HepG2 (cell line): ENCODE data around the gene SLC38A4. TPM values are rescaled to one million over a fixed set of nuclear protein-coding genes. Genes with fewer than 3 reads are reported as not detected.

ENCODE experiments used
- ATAC-seq: fragments of 200-7000 bp; cut with Tn5 transposase; 3 replicates; pipeline ENCODE4 v1.9.1; 2020; ENCODE audit warnings: mild to moderate bottlenecking, moderate library complexity
- BruUV-seq: library from RNA; stranded (reverse); fragments of 400-500 nt; replicated peaks from 2 replicates; lab custom pipeline; 2021; lab: Mats Ljungman, UMichigan
- CTCF ChIA-PET: fragments of 300-600 bp; formaldehyde crosslinking; extraction: SDS; loops from one replicate; lab custom pipeline; 2021; ENCODE audit warnings: low total read pairs, inconsistent platforms, low intra/inter-chr PET ratio; lab: Yijun Ruan, JAX
- POLR2A ChIA-PET: fragments of 350-600 bp; sonication (Branson Sonifier 250); formaldehyde crosslinking; loops from one replicate; lab custom pipeline; 2020; ENCODE audit warnings: antibody characterized with exemption, inconsistent platforms; lab: Yijun Ruan, JAX
- DNase-seq: peaks from one replicate; pipeline ENCODE4 v3.0.0-alpha.2; 2015; ENCODE audit warnings: low spot score
- FAIRE-seq: peaks from 3 replicates; lab custom pipeline; 2011; peaks lifted over from hg19 to GRCh38; lab: Jason Lieb, UNC
- H2AFZ ChIP-seq: one replicate; pipeline ENCODE4 v1.6.1; 2011; ENCODE audit warnings: low read length, inconsistent platforms
- H3K27ac ChIP-seq: fragments of 300-600 bp; 3 replicates; pipeline ENCODE4 v1.8.0; 2011; ENCODE audit warnings: mixed run types, mild to moderate bottlenecking, mixed read lengths, low read length, inconsistent platforms; ENCODE audit not compliant: insufficient read depth; ENCODE audit errors: extremely low read length
- H3K27me3 ChIP-seq, 2 experiments: fragments of 200-600 bp in 1 of 2; 2 replicates in 1 of 2; 3 replicates in 1 of 2; pipeline versions ENCODE4 v1.6.0 to v1.8.0; 2011; ENCODE audit warnings: low read length in 2 of 2, mild to moderate bottlenecking in 2 of 2, moderate library complexity in 2 of 2, inconsistent platforms in 1 of 2; ENCODE audit not compliant: insufficient read depth in 2 of 2, control insufficient read depth in 1 of 2
- H3K36me3 ChIP-seq, 2 experiments: fragments of 200-600 bp in 1 of 2; replicated peaks in 1 of 2; 2 replicates in 1 of 2; 3 replicates in 1 of 2; pipeline versions ENCODE4 v1.5.1 to v1.8.0; 2011; ENCODE audit warnings: low read length in 2 of 2, inconsistent platforms in 1 of 2; ENCODE audit not compliant: insufficient read depth in 2 of 2, control insufficient read depth in 1 of 2
- H3K4me1 ChIP-seq: 2 replicates; pipeline ENCODE4 v1.5.1; 2012; ENCODE audit warnings: low read length, inconsistent platforms; ENCODE audit not compliant: insufficient read depth
- H3K4me2 ChIP-seq: 2 replicates; pipeline ENCODE4 v1.6.0; 2011; ENCODE audit warnings: low read depth, low read length, inconsistent platforms
- H3K4me3 ChIP-seq, 3 experiments: fragments of 200-600 bp in 1 of 3; sonication (generic), shearing (Covaris generic) in 1 of 3; replicated peaks in 1 of 3; 2 replicates each; pipeline ENCODE4 v1.5.1; 2011 to 2016; ENCODE audit warnings: low read length in 3 of 3, inconsistent platforms in 2 of 3, low read depth in 2 of 3, mild to moderate bottlenecking in 2 of 3, control low read depth in 1 of 3, mixed read lengths in 1 of 3; ENCODE audit not compliant: insufficient read depth in 1 of 3
- H3K79me2 ChIP-seq: one replicate; pipeline ENCODE4 v1.6.1; 2011; ENCODE audit warnings: low read length, inconsistent platforms; ENCODE audit not compliant: insufficient read depth
- H3K9ac ChIP-seq: 2 replicates; pipeline ENCODE4 v1.6.0; 2011; ENCODE audit warnings: mild to moderate bottlenecking, low read depth, low read length, inconsistent platforms; ENCODE audit not compliant: insufficient read depth
- H3K9me3 ChIP-seq: 2 replicates; pipeline ENCODE4 v1.5.1; 2012; ENCODE audit warnings: mild to moderate bottlenecking, low read length
- H4K20me1 ChIP-seq: 2 replicates; pipeline ENCODE4 v1.6.0; 2011; ENCODE audit warnings: inconsistent platforms, mild to moderate bottlenecking, low read length, moderate library complexity; ENCODE audit not compliant: insufficient read depth
- DNMT3B ChIP-seq: conservative IDR thresholded peaks from 2 replicates; pipeline ENCODE4 v1.6.1; 2016; ENCODE audit warnings: missing biosample characterization, control low read depth
- EZH2 ChIP-seq: conservative IDR thresholded peaks from 2 replicates; pipeline ENCODE4 v1.6.1; 2012; ENCODE audit warnings: mild to moderate bottlenecking, low read depth, low read length, moderate library complexity
- HNRNPK ChIP-seq: fragments of 200-400 bp; formaldehyde crosslinking; IDR thresholded peaks from 2 replicates; pipeline ENCODE4 v1.6.1; 2018; ENCODE audit warnings: low read length, low read depth, moderate library complexity, mild to moderate bottlenecking; ENCODE audit not compliant: poor library complexity, severe bottlenecking
- MAF1 ChIP-seq: sonication (generic); formaldehyde crosslinking; IDR thresholded peaks from 2 replicates; pipeline ENCODE4 v1.5.0; 2020; ENCODE audit warnings: missing genetic modification reagents, borderline replicate concordance
- STAT5B ChIP-seq: sonication (generic); formaldehyde crosslinking; IDR thresholded peaks from 2 replicates; pipeline ENCODE4 v1.4.0; 2020; ENCODE audit warnings: missing genetic modification reagents
- ZNF331 ChIP-seq: sonication (generic); formaldehyde crosslinking; IDR thresholded peaks from 2 replicates; pipeline ENCODE4 v1.4.0; 2020; ENCODE audit warnings: missing genetic modification reagents
- ZNF776 ChIP-seq: sonication (generic); formaldehyde crosslinking; IDR thresholded peaks from 2 replicates; pipeline ENCODE4 v1.4.0; 2020; ENCODE audit warnings: mild to moderate bottlenecking, missing genetic modification reagents
- ZNF788 ChIP-seq: sonication (generic); formaldehyde crosslinking; IDR thresholded peaks from 2 replicates; pipeline ENCODE4 v1.5.0; 2020; ENCODE audit warnings: mild to moderate bottlenecking, missing genetic modification reagents, borderline replicate concordance
- WGBS: methylation state at CpG from one replicate; pipeline ENCODE4 v1.1.6; 2017; ENCODE audit warnings: low lambda C conversion rate; 5-methylcytosine and 5-hydroxymethylcytosine counted together
- in situ Hi-C: cut with HindIII; loops from 2 replicates; pipeline ENCODE4 v1.10.0; 2017; ENCODE audit warnings: low pct_unique_long_range_greater_than_20kb; ENCODE audit not compliant: extremely low pct_ligation_motif_present
- intact Hi-C: fragments of 100-400 bp; cut with micrococcal nuclease; formaldehyde crosslinking; loops from one replicate; pipeline ENCODE4 v1.10.0; 2022; ENCODE audit not compliant: unreplicated experiment
- polyA plus RNA-seq, 8 experiments: library from polyadenylated mRNA; depleted of rRNA in 3 of 8; stranded (reverse) in 7 of 8; unstranded in 1 of 8; fragments of >200 nt; fragmentation: Illumina TruSeq in 4 of 8; extraction: Trizol in 4 of 8; gene quantifications; 2 replicates each; pipeline versions ENCODE4 v1.2.1 to v1.2.3, GENCODE V29; 2011 to 2016; ENCODE audit warnings: low read depth in 4 of 8, missing spikeins in 1 of 8, mixed read lengths in 1 of 8; ENCODE audit not compliant: insufficient read depth in 1 of 8
- total RNA-seq, 5 experiments: library from RNA; depleted of rRNA; stranded (reverse); fragments of >200 nt; fragmentation: Illumina TruSeq; extraction: Trizol; gene quantifications; 2 replicates each; pipeline ENCODE4 v1.2.3, GENCODE V29; 2016; ENCODE audit warnings: low read depth in 1 of 5
- TF ChIP-seq, protein P1 (sequence below): sonication (generic); formaldehyde crosslinking; IDR thresholded peaks from 2 replicates; pipeline ENCODE4 v1.9.0; 2021; ENCODE audit warnings: missing genetic modification reagents, borderline replicate concordance
- TF ChIP-seq, protein P2 (sequence below), 2 experiments: sonication (generic) in 1 of 2; formaldehyde crosslinking in 1 of 2; IDR thresholded peaks; 2 replicates each; pipeline versions ENCODE4 v1.4.0 to v1.6.1; 2018 to 2020; ENCODE audit warnings: missing genetic modification reagents in 2 of 2, borderline replicate concordance in 1 of 2, low read depth in 1 of 2, mild to moderate bottlenecking in 1 of 2, missing biosample characterization in 1 of 2
- TF ChIP-seq, protein P3 (sequence below): sonication (generic); formaldehyde crosslinking; conservative IDR thresholded peaks from 2 replicates; pipeline ENCODE4 v1.4.0; 2020; ENCODE audit warnings: missing genetic modification reagents

The SLC38A4 gene
- total and polyA plus RNA-seq, 2 of the 13 experiments (the other 11 are each of a cell fraction or from before 2014, with no cell fraction given): 3.5 to 5.2 TPM

DNA sequence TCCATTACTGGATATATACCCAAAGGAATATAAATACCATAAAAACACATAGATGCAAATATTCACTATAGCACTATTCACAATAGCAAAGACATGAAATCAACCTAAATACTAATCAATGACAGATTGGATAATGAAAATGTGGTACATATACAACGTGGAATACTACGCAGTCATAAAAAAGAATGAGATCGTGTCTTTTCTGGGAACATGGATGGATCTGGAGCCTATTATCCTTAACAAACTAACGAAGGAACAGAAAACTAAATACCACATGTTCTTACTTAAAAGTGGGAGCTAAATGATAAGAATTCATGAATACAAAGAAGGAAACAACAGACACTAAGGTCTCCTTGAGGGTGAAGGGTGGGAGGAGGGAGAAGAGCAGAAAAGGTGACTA is 76.5 kb downstream of the SLC38A4 start (continued):
- TF ChIP-seq, protein P1, sequence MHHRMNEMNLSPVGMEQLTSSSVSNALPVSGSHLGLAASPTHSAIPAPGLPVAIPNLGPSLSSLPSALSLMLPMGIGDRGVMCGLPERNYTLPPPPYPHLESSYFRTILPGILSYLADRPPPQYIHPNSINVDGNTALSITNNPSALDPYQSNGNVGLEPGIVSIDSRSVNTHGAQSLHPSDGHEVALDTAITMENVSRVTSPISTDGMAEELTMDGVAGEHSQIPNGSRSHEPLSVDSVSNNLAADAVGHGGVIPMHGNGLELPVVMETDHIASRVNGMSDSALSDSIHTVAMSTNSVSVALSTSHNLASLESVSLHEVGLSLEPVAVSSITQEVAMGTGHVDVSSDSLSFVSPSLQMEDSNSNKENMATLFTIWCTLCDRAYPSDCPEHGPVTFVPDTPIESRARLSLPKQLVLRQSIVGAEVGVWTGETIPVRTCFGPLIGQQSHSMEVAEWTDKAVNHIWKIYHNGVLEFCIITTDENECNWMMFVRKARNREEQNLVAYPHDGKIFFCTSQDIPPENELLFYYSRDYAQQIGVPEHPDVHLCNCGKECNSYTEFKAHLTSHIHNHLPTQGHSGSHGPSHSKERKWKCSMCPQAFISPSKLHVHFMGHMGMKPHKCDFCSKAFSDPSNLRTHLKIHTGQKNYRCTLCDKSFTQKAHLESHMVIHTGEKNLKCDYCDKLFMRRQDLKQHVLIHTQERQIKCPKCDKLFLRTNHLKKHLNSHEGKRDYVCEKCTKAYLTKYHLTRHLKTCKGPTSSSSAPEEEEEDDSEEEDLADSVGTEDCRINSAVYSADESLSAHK (CRISPR knock-in tag): no peak
- no peak for TF ChIP-seq ZNF788 (CRISPR knock-in tag)
- TF ChIP-seq HNRNPK: no peak
- TF ChIP-seq, protein P2, sequence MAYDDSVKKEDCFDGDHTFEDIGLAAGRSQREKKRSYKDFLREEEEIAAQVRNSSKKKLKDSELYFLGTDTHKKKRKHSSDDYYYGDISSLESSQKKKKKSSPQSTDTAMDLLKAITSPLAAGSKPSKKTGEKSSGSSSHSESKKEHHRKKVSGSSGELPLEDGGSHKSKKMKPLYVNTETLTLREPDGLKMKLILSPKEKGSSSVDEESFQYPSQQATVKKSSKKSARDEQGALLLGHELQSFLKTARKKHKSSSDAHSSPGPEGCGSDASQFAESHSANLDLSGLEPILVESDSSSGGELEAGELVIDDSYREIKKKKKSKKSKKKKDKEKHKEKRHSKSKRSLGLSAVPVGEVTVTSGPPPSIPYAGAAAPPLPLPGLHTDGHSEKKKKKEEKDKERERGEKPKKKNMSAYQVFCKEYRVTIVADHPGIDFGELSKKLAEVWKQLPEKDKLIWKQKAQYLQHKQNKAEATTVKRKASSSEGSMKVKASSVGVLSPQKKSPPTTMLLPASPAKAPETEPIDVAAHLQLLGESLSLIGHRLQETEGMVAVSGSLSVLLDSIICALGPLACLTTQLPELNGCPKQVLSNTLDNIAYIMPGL (CRISPR knock-in tag; IDR thresholded peaks at IDR 0.05; ENCODE audit: borderline replicate concordance in 1 of 2, low read depth in 1 of 2): no peak
- TF ChIP-seq, all 625 proteins: peak for 0

DNA sequence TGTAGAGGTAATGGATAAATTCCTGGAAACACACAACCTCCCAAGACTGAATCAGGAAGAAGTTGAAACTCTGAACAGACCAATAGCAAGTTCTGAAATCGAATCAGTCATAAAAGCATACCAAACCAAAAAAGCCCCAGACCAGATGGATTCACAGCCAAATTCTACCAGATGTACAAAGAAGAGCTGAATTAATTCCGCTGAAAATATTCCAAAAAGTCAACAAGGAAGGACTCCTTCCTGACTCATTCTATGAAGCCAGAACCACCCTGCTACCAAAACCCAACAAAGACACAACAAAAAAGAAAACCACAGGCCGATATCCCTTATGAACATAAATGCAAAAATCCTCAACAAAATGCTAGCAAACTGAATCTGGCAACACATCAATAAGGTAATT is 81.5 kb downstream of the SLC38A4 start:
- 20% methylated on average over 3 of the region's 3 CpGs for WGBS
- no TSS peak for BruUV-seq

More for the DNA sequence above, 81.5 kb downstream of the SLC38A4 start:
- no peak overlapping the region for H3K27ac ChIP-seq
- H3K9ac ChIP-seq: no peak overlapping the region
- no peak overlapping the region for H2AFZ ChIP-seq
- H3K27me3 ChIP-seq: no peaks in the 10 kb centered on the region
- H3K36me3 ChIP-seq: no peaks in the 10 kb centered on the region
- H3K9me3 ChIP-seq: no peaks in the 10 kb centered on the region
- no peaks in the 10 kb centered on the region for H3K79me2 ChIP-seq
- no peak overlapping the region for H3K4me2 ChIP-seq
- intact Hi-C loops (no loop called here), in situ Hi-C loops (no loop called here)
- peak; percentile 28 for FAIRE-seq
- TF ChIP-seq, protein P3, sequence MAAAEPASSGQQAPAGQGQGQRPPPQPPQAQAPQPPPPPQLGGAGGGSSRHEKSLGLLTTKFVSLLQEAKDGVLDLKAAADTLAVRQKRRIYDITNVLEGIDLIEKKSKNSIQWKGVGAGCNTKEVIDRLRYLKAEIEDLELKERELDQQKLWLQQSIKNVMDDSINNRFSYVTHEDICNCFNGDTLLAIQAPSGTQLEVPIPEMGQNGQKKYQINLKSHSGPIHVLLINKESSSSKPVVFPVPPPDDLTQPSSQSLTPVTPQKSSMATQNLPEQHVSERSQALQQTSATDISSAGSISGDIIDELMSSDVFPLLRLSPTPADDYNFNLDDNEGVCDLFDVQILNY (CRISPR knock-in tag): no peak
- TF ChIP-seq STAT5B (CRISPR knock-in tag) (no peak), ZNF331 (CRISPR knock-in tag) (no peak), ZNF776 (CRISPR knock-in tag) (no peak), DNMT3B (no peak), MAF1 (no peak), EZH2 (no peak)
- H3K4me1 ChIP-seq: no peaks in the 10 kb centered on the region
- no peak for DNase-seq
- POLR2A ChIA-PET: no interaction called here
- CTCF ChIA-PET: no interaction called here
- no peak overlapping the region for H3K4me3 ChIP-seq
- ATAC-seq: no peak
- H4K20me1 ChIP-seq: no peaks in the 10 kb centered on the region
